ENCODE results near the gene UTP15. TPM values are rescaled to one million over a fixed set of nuclear protein-coding genes. Genes with fewer than 3 reads are reported as not detected.

Gene UTP15
- polyA plus RNA-seq, 2 donors = 3.4 to 5.9 TPM

DNA sequence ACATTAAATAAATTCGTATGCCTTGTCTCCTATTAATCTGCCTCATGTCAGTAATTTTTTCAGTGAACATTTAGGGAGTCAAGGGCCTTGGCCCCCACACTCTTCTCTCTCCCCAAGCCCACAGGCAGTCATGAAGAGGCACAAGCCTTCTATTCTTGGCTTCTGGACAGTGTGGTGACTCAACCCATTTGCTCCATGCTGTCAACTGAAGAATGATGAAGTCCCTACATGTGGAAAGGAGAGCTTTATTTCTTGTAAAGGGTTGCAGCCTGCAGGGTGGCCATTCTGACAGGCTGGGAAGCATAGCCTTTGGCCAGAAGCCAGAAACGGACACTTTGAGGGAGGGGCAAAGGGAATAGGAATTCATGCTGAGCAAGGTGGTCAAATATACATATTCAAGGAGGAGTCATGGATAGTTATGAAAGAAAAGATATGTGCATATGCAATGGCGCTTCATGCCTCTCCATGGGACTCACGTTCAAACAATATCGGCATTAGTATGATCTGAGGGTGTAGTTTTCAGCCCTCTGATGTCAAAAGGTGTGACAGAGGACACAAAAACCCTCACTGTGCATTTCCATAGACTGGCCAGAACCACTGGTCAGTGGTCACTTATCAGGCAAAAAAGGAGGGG, 31.4 kb upstream of the UTP15 start:
- H3K9me3 ChIP-seq (ENCODE audit: control insufficient read depth in 2 of 2, insufficient read depth in 1 of 2, low read depth in 1 of 2, low read length in 1 of 2) = no peaks in the 10 kb centered on the region
- no peak overlapping the region for H3K27ac ChIP-seq (ENCODE audit: low read depth in 2 of 2, low read length in 1 of 2)
- H3K27me3 ChIP-seq (ENCODE audit: control insufficient read depth in 1 of 2, insufficient read depth in 2 of 2, low read length in 2 of 2) = no peaks in the 10 kb centered on the region
- H3K36me3 ChIP-seq (ENCODE audit: control insufficient read depth in 2 of 2, insufficient read depth in 2 of 2, low read length in 1 of 2) = no peaks in the 10 kb centered on the region
- H3K4me1 ChIP-seq (ENCODE audit: control insufficient read depth in 2 of 2, insufficient read depth in 2 of 2, low read length in 1 of 2) = no peaks in the 10 kb centered on the region
- 76 to 78% methylated on average over 5 of the region's 5 CpGs for WGBS, 2 donors
- H3K4me3 ChIP-seq (ENCODE audit: low read depth in 1 of 2, low read length in 2 of 2) = no peak overlapping the region

- Histone ChIP-seq H3K27me3 (ENCODE audit: control insufficient read depth in 1 of 2, insufficient read depth in 2 of 2, low read length in 2 of 2) (no peaks in the 10 kb centered on the region), H3K9me3 (ENCODE audit: control insufficient read depth in 2 of 2, insufficient read depth in 1 of 2, low read depth in 1 of 2, low read length in 1 of 2) (no peaks in the 10 kb centered on the region), H3K4me1 (ENCODE audit: control insufficient read depth in 2 of 2, insufficient read depth in 2 of 2, low read length in 1 of 2) (no peaks in the 10 kb centered on the region), H3K27ac (ENCODE audit: low read depth in 2 of 2, low read length in 1 of 2) (no peak overlapping the region), H3K4me3 (ENCODE audit: low read depth in 1 of 2, low read length in 2 of 2) (no peak overlapping the region), H3K36me3 (ENCODE audit: control insufficient read depth in 2 of 2, insufficient read depth in 2 of 2, low read length in 1 of 2) (no peaks in the 10 kb centered on the region)
- 84 to 91% methylated on average over 2 of the region's 2 CpGs for WGBS, 2 donors
These were observed 30.6 kb upstream of the UTP15 start for GRCh38 chr5:73534971-73535370.

- H3K36me3 ChIP-seq (ENCODE audit: control insufficient read depth in 2 of 2, insufficient read depth in 2 of 2, low read length in 1 of 2) = no peaks in the 10 kb centered on the region
- no peak overlapping the region for H3K4me3 ChIP-seq (ENCODE audit: low read depth in 1 of 2, low read length in 2 of 2)
- H3K9me3 ChIP-seq (ENCODE audit: control insufficient read depth in 2 of 2, insufficient read depth in 1 of 2, low read depth in 1 of 2, low read length in 1 of 2) = no peaks in the 10 kb centered on the region
- 86% methylated on average over 2 of the region's 2 CpGs for WGBS, 2 donors
- H3K27ac ChIP-seq (ENCODE audit: low read depth in 2 of 2, low read length in 1 of 2) = peak overlapping the region in 1 of 2 donors; percentile 36
- no peaks in the 10 kb centered on the region for H3K27me3 ChIP-seq (ENCODE audit: control insufficient read depth in 1 of 2, insufficient read depth in 2 of 2, low read length in 2 of 2)
- peaks cover 0 to 4% of the 10 kb centered on the region in 2 donors for H3K4me1 ChIP-seq (ENCODE audit: control insufficient read depth in 2 of 2, insufficient read depth in 2 of 2, low read length in 1 of 2)
These were observed 25.8 kb upstream of the UTP15 start for GRCh38 chr5:73539730-73540129.

GRCh38 chr5:73540192-73540591, 25.4 kb upstream of the UTP15 start:
- Histone ChIP-seq H3K27me3 (ENCODE audit: control insufficient read depth in 1 of 2, insufficient read depth in 2 of 2, low read length in 2 of 2) (no peaks in the 10 kb centered on the region), H3K27ac (ENCODE audit: low read depth in 2 of 2, low read length in 1 of 2) (peak overlapping the region; percentile 80 to 83), H3K9me3 (ENCODE audit: control insufficient read depth in 2 of 2, insufficient read depth in 1 of 2, low read depth in 1 of 2, low read length in 1 of 2) (no peaks in the 10 kb centered on the region), H3K4me1 (ENCODE audit: control insufficient read depth in 2 of 2, insufficient read depth in 2 of 2, low read length in 1 of 2) (peaks cover 0 to 4% of the 10 kb centered on the region in 2 donors), H3K36me3 (ENCODE audit: control insufficient read depth in 2 of 2, insufficient read depth in 2 of 2, low read length in 1 of 2) (no peaks in the 10 kb centered on the region), H3K4me3 (ENCODE audit: low read depth in 1 of 2, low read length in 2 of 2) (no peak overlapping the region)
- 40 to 43% methylated on average over 3 of the region's 3 CpGs for WGBS, 2 donors

- no peaks in the 10 kb centered on the region for H3K36me3 ChIP-seq (ENCODE audit: control insufficient read depth in 2 of 2, insufficient read depth in 2 of 2, low read length in 1 of 2)
- H3K27ac ChIP-seq (ENCODE audit: low read depth in 2 of 2, low read length in 1 of 2) = peak overlapping the region in 1 of 2 donors; percentile 14
- WGBS, 2 donors = 35 to 53% methylated on average over 4 of the region's 4 CpGs
- H3K9me3 ChIP-seq (ENCODE audit: control insufficient read depth in 2 of 2, insufficient read depth in 1 of 2, low read depth in 1 of 2, low read length in 1 of 2) = no peaks in the 10 kb centered on the region
- H3K4me1 ChIP-seq (ENCODE audit: control insufficient read depth in 2 of 2, insufficient read depth in 2 of 2, low read length in 1 of 2) = peaks cover 0 to 4% of the 10 kb centered on the region in 2 donors
- H3K27me3 ChIP-seq (ENCODE audit: control insufficient read depth in 1 of 2, insufficient read depth in 2 of 2, low read length in 2 of 2) = no peaks in the 10 kb centered on the region
- no peak overlapping the region for H3K4me3 ChIP-seq (ENCODE audit: low read depth in 1 of 2, low read length in 2 of 2)
These were observed 23.5 kb upstream of the UTP15 start for GRCh38 chr5:73542020-73542419.

- Histone ChIP-seq H3K9me3 (ENCODE audit: control insufficient read depth in 2 of 2, insufficient read depth in 1 of 2, low read depth in 1 of 2, low read length in 1 of 2) (no peaks in the 10 kb centered on the region), H3K36me3 (ENCODE audit: control insufficient read depth in 2 of 2, insufficient read depth in 2 of 2, low read length in 1 of 2) (no peaks in the 10 kb centered on the region), H3K27me3 (ENCODE audit: control insufficient read depth in 1 of 2, insufficient read depth in 2 of 2, low read length in 2 of 2) (no peaks in the 10 kb centered on the region), H3K27ac (ENCODE audit: low read depth in 2 of 2, low read length in 1 of 2) (peak overlapping the region in 1 of 2 donors; percentile 65), H3K4me3 (ENCODE audit: low read depth in 1 of 2, low read length in 2 of 2) (no peak overlapping the region), H3K4me1 (ENCODE audit: control insufficient read depth in 2 of 2, insufficient read depth in 2 of 2, low read length in 1 of 2) (peaks cover 0 to 4% of the 10 kb centered on the region in 2 donors)
- 43 to 46% methylated on average over 9 of the region's 9 CpGs for WGBS, 2 donors
These were observed 20.8 kb upstream of the UTP15 start for GRCh38 chr5:73544429-73545402.

DNA sequence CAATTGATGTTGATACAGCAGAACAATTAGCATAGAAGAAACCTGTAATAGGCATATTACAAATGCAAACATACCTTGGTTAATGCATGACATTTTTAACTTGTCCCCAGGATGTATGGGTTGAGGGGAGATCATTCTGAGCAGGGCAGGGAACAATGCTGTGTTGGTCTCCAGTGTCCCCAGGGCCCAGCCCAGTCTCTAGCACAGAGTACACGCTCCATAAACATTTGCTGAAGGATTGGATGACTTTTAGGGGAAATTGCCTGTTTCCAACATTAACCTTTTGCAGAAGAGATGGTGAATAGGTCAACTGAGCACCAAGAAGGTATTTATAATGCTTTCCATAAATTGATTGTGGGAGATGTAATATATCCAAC, 20.2 kb upstream of the UTP15 start:
- Histone ChIP-seq H3K4me3 (ENCODE audit: low read depth in 1 of 2, low read length in 2 of 2) (no peak overlapping the region), H3K9me3 (ENCODE audit: control insufficient read depth in 2 of 2, insufficient read depth in 1 of 2, low read depth in 1 of 2, low read length in 1 of 2) (no peaks in the 10 kb centered on the region), H3K27ac (ENCODE audit: low read depth in 2 of 2, low read length in 1 of 2) (no peak overlapping the region), H3K36me3 (ENCODE audit: control insufficient read depth in 2 of 2, insufficient read depth in 2 of 2, low read length in 1 of 2) (no peaks in the 10 kb centered on the region), H3K4me1 (ENCODE audit: control insufficient read depth in 2 of 2, insufficient read depth in 2 of 2, low read length in 1 of 2) (peaks cover 0 to 4% of the 10 kb centered on the region in 2 donors), H3K27me3 (ENCODE audit: control insufficient read depth in 1 of 2, insufficient read depth in 2 of 2, low read length in 2 of 2) (no peaks in the 10 kb centered on the region)
- WGBS, 2 donors = 80 to 95% methylated on average over 1 of the region's 1 CpG

DNA sequence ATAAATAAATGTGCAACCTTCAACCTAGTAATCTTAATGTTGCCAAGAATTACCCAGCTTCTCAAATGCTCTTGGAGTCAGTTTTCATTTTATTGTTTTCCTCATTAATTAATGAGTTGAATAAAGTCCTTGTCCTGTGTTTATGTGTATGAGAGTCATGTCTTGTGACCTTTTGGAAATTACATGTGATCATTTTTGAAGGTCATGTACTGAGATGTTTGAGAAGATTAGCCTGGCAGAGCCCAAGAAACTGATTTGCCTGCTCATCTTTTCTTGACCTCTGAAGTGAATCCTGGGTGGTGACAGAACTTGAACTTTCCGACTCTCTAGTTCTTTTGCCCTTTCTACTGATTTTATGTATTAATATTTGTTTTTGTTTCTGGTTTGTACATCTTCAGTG, 15.5 kb upstream of the UTP15 start:
- 88 to 95% methylated on average over 1 of the region's 1 CpG for WGBS, 2 donors
- Histone ChIP-seq H3K36me3 (ENCODE audit: control insufficient read depth in 2 of 2, insufficient read depth in 2 of 2, low read length in 1 of 2) (peaks cover 0 to 2% of the 10 kb centered on the region in 2 donors), H3K4me3 (ENCODE audit: low read depth in 1 of 2, low read length in 2 of 2) (no peak overlapping the region), H3K27me3 (ENCODE audit: control insufficient read depth in 1 of 2, insufficient read depth in 2 of 2, low read length in 2 of 2) (no peaks in the 10 kb centered on the region), H3K4me1 (ENCODE audit: control insufficient read depth in 2 of 2, insufficient read depth in 2 of 2, low read length in 1 of 2) (no peaks in the 10 kb centered on the region), H3K27ac (ENCODE audit: low read depth in 2 of 2, low read length in 1 of 2) (no peak overlapping the region), H3K9me3 (ENCODE audit: control insufficient read depth in 2 of 2, insufficient read depth in 1 of 2, low read depth in 1 of 2, low read length in 1 of 2) (no peaks in the 10 kb centered on the region)

GRCh38 chr5:73552642-73553041, 12.9 kb upstream of the UTP15 start:
- no peak overlapping the region for H3K27ac ChIP-seq (ENCODE audit: low read depth in 2 of 2, low read length in 1 of 2)
- no peak overlapping the region for H3K4me3 ChIP-seq (ENCODE audit: low read depth in 1 of 2, low read length in 2 of 2)
- H3K4me1 ChIP-seq (ENCODE audit: control insufficient read depth in 2 of 2, insufficient read depth in 2 of 2, low read length in 1 of 2) = no peaks in the 10 kb centered on the region
- peaks cover 0 to 2% of the 10 kb centered on the region in 2 donors for H3K36me3 ChIP-seq (ENCODE audit: control insufficient read depth in 2 of 2, insufficient read depth in 2 of 2, low read length in 1 of 2)
- H3K9me3 ChIP-seq (ENCODE audit: control insufficient read depth in 2 of 2, insufficient read depth in 1 of 2, low read depth in 1 of 2, low read length in 1 of 2) = no peaks in the 10 kb centered on the region
- H3K27me3 ChIP-seq (ENCODE audit: control insufficient read depth in 1 of 2, insufficient read depth in 2 of 2, low read length in 2 of 2) = no peaks in the 10 kb centered on the region
